Measurements from ENCODE around the gene CYP27C1. TPM values are rescaled to one million over a fixed set of nuclear protein-coding genes. Genes with fewer than 3 reads are reported as not detected.
A peak's percentile ranks its signal among the peaks of the same experiment; 100 is the strongest.
"Not testable (repeated sequence)": the region's sequence is repeated elsewhere in the genome, so short reads cannot be mapped to it uniquely, and the experiment has no call there.

The CYP27C1 gene
- total RNA-seq, 4 donors from 2014 or later = not detected

DNA sequence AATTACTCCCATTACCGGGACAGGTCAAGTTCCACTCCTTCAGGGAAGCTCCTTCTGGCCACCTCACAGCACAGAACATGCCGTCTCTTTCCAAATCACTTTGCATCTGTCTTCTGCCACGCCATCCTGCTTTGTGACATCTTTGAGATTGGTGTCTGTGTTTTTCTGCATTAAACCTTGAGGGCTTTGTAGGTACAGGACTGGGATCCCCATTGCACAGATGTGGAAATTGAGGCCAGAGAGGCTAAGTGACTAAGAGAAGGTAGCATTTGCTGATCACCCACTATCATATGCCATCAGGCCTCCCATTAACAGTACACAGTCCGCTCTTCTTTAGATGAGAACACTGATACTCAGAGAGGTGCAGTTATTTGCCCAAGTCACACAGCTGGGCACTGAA, 9.5 kb upstream of the CYP27C1 start:
- intact Hi-C loops (cut with DNase I; ENCODE audit: low total_unique reads) (no loop called here), in situ Hi-C loops (cut with MboI; ENCODE audit: low sequenced_read_pairs in 4 of 4) (no loop called here)
- Histone ChIP-seq H3K9me3 (no peaks in the 10 kb centered on the region), H3K36me3 (no peaks in the 10 kb centered on the region), H3K27me3 (peaks cover 0 to 21% (median 21%) of the 10 kb centered on the region in 3 donors), H3K27ac (no peak overlapping the region), H3K4me3 (no peak overlapping the region), H3K4me1 (no peaks in the 10 kb centered on the region)
- no peak for TF ChIP-seq POLR2A (IDR thresholded peaks at IDR 0.05)
- TF ChIP-seq CTCF (IDR thresholded peaks at IDR 0.05 in 4 of 5, conservative IDR thresholded peaks at IDR 0.05 in 1 of 5) = no peak
- DNase-seq (no peak), ATAC-seq (no peak)

DNA sequence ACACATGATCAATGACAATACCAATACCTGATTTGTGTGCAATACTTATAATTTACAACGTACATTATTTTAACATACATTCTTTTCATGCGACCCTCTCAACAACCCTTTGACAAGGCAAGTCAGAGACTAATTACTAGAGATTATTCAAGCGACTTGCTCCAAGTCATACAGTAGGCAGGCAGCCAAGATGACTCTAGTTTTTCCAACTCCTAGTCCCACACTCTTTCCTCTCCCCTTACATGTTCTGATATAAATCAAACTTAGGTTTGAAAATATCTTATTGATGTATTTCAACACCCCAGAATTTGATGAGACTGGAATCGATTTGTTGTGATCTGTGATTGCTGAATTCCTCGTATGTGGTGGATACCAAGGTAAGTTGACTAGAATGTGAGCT, 8.0 kb upstream of the CYP27C1 start:
- intact Hi-C loops (cut with DNase I; ENCODE audit: low total_unique reads) (no loop called here), in situ Hi-C loops (cut with MboI; ENCODE audit: low sequenced_read_pairs in 4 of 4) (no loop called here)
- Histone ChIP-seq H3K4me3 (no peak overlapping the region), H3K9me3 (no peaks in the 10 kb centered on the region), H3K27me3 (peaks cover 0 to 25% (median 21%) of the 10 kb centered on the region in 3 donors), H3K27ac (no peak overlapping the region), H3K36me3 (no peaks in the 10 kb centered on the region), H3K4me1 (no peaks in the 10 kb centered on the region)
- ATAC-seq = no peak
- DNase-seq = no peak
- TF ChIP-seq CTCF (IDR thresholded peaks at IDR 0.05 in 4 of 5, conservative IDR thresholded peaks at IDR 0.05 in 1 of 5) = no peak
- TF ChIP-seq POLR2A (IDR thresholded peaks at IDR 0.05) = no peak

DNA sequence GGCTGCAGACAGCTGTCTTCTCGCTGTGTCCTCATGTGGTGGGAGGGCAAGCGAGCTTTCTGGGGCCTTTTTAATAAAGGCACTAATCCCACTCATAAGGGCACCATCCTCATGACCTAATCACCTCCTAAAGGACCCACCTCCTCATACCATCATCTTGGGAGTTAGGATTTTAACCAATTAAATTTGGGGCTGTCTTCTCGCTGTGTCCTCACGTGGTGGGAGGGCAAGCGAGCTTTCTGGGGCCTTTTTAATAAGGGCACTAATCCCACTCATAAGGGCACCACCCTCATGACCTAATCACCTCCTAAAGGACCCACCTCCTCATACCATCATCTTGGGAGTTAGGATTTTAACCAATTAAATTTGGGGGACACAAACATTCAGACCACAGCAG, 7.2 kb upstream of the CYP27C1 start:
- in situ Hi-C loops (cut with MboI; ENCODE audit: low sequenced_read_pairs in 4 of 4); intact Hi-C loops (cut with DNase I; ENCODE audit: low total_unique reads); DNase-seq; H3K27ac ChIP-seq; H3K4me1 ChIP-seq; H3K36me3 ChIP-seq; H3K9me3 ChIP-seq; ATAC-seq: not testable (repeated sequence)
- peaks cover 0 to 25% (median 25%) of the 10 kb centered on the region in 3 donors for H3K27me3 ChIP-seq
- H3K4me3 ChIP-seq = peak overlapping the region in 1 of 4 donors; percentile 9

GRCh38 chr2:127226520-127227263, 6.6 kb upstream of the CYP27C1 start:
- TF ChIP-seq CTCF (IDR thresholded peaks at IDR 0.05 in 4 of 5, conservative IDR thresholded peaks at IDR 0.05 in 1 of 5) (no peak), POLR2A (IDR thresholded peaks at IDR 0.05) (no peak)
- H3K27ac ChIP-seq = no peak overlapping the region
- H3K4me3 ChIP-seq = peak overlapping the region in 1 of 4 donors; percentile 9
- H3K4me1 ChIP-seq = no peaks in the 10 kb centered on the region
- H3K36me3 ChIP-seq = no peaks in the 10 kb centered on the region
- in situ Hi-C loops (cut with MboI; ENCODE audit: low sequenced_read_pairs in 4 of 4) (no loop called here), intact Hi-C loops (cut with DNase I; ENCODE audit: low total_unique reads) (no loop called here)
- peaks cover 5 to 29% (median 28%) of the 10 kb centered on the region in 3 donors for H3K27me3 ChIP-seq
- H3K9me3 ChIP-seq = no peaks in the 10 kb centered on the region
- no peak for DNase-seq
- ATAC-seq = no peak

- Histone ChIP-seq H3K4me3 (no peak overlapping the region), H3K9me3 (no peaks in the 10 kb centered on the region), H3K27ac (no peak overlapping the region), H3K4me1 (no peaks in the 10 kb centered on the region), H3K27me3 (peaks cover 11 to 34% (median 34%) of the 10 kb centered on the region in 3 donors), H3K36me3 (no peaks in the 10 kb centered on the region)
- ATAC-seq (no peak), DNase-seq (no peak)
- in situ Hi-C loops (cut with MboI; ENCODE audit: low sequenced_read_pairs in 4 of 4) = no loop called here
- TF ChIP-seq POLR2A (IDR thresholded peaks at IDR 0.05) (no peak), CTCF (IDR thresholded peaks at IDR 0.05 in 4 of 5, conservative IDR thresholded peaks at IDR 0.05 in 1 of 5) (no peak)
- intact Hi-C loops (cut with DNase I; ENCODE audit: low total_unique reads) = no loop called here
These were observed 6.0 kb upstream of the CYP27C1 start for GRCh38 chr2:127226132-127226519.
